ENCODE data around the gene CYSTM1. TPM values are rescaled to one million over a fixed set of nuclear protein-coding genes. Genes with fewer than 3 reads are reported as not detected.

Gene CYSTM1
- total and polyA plus RNA-seq, 2 of the 8 experiments (the other 6 are each of a cell fraction or from before 2014, with no cell fraction given): 25.0 to 47.8 TPM

GRCh38 chr5:140215276-140215675, 40.3 kb downstream of the CYSTM1 start (continued):
- TF ChIP-seq CHD7 (IDR thresholded peaks at IDR 0.05; ENCODE audit: insufficient replicate concordance, low read length): no peak
- TF ChIP-seq EP300 (IDR thresholded peaks at IDR 0.05; ENCODE audit: borderline replicate concordance in 1 of 2, low read depth in 2 of 2, low read length in 2 of 2): no peak
- no peak for TF ChIP-seq SIRT6 (IDR thresholded peaks at IDR 0.05; ENCODE audit: low read length)

All from H1 (cell line).